HepG2 (cell line): ENCODE measurements around the gene BRMS1. TPM values are rescaled to one million over a fixed set of nuclear protein-coding genes. Genes with fewer than 3 reads are reported as not detected.

Experiments used
- ATAC-seq: fragments of 200-7000 bp; cut with Tn5 transposase; 3 replicates; pipeline ENCODE4 v1.9.1; 2020; ENCODE audit warnings: mild to moderate bottlenecking, moderate library complexity
- BruUV-seq: library from RNA; stranded (reverse); fragments of 400-500 nt; replicated peaks from 2 replicates; lab custom pipeline; 2021; lab: Mats Ljungman, UMichigan
- CTCF ChIA-PET: fragments of 300-600 bp; formaldehyde crosslinking; extraction: SDS; loops from one replicate; lab custom pipeline; 2021; ENCODE audit warnings: low total read pairs, inconsistent platforms, low intra/inter-chr PET ratio; lab: Yijun Ruan, JAX
- POLR2A ChIA-PET: fragments of 350-600 bp; sonication (Branson Sonifier 250); formaldehyde crosslinking; loops from one replicate; lab custom pipeline; 2020; ENCODE audit warnings: antibody characterized with exemption, inconsistent platforms; lab: Yijun Ruan, JAX
- DNase-seq: peaks from one replicate; pipeline ENCODE4 v3.0.0-alpha.2; 2015; ENCODE audit warnings: low spot score
- FAIRE-seq: peaks from 3 replicates; lab custom pipeline; 2011; peaks lifted over from hg19 to GRCh38; lab: Jason Lieb, UNC
- H2AFZ ChIP-seq: one replicate; pipeline ENCODE4 v1.6.1; 2011; ENCODE audit warnings: low read length, inconsistent platforms
- H3K27ac ChIP-seq: fragments of 300-600 bp; 3 replicates; pipeline ENCODE4 v1.8.0; 2011; ENCODE audit warnings: mixed run types, mild to moderate bottlenecking, mixed read lengths, low read length, inconsistent platforms; ENCODE audit not compliant: insufficient read depth; ENCODE audit errors: extremely low read length
- H3K27me3 ChIP-seq, 2 experiments: fragments of 200-600 bp in 1 of 2; 2 replicates in 1 of 2; 3 replicates in 1 of 2; pipeline versions ENCODE4 v1.6.0 to v1.8.0; 2011; ENCODE audit warnings: low read length in 2 of 2, mild to moderate bottlenecking in 2 of 2, moderate library complexity in 2 of 2, inconsistent platforms in 1 of 2; ENCODE audit not compliant: insufficient read depth in 2 of 2, control insufficient read depth in 1 of 2
- H3K36me3 ChIP-seq, 2 experiments: fragments of 200-600 bp in 1 of 2; replicated peaks in 1 of 2; 2 replicates in 1 of 2; 3 replicates in 1 of 2; pipeline versions ENCODE4 v1.5.1 to v1.8.0; 2011; ENCODE audit warnings: low read length in 2 of 2, inconsistent platforms in 1 of 2; ENCODE audit not compliant: insufficient read depth in 2 of 2, control insufficient read depth in 1 of 2
- H3K4me1 ChIP-seq: 2 replicates; pipeline ENCODE4 v1.5.1; 2012; ENCODE audit warnings: low read length, inconsistent platforms; ENCODE audit not compliant: insufficient read depth
- H3K4me2 ChIP-seq: 2 replicates; pipeline ENCODE4 v1.6.0; 2011; ENCODE audit warnings: low read depth, low read length, inconsistent platforms
- H3K4me3 ChIP-seq, 3 experiments: fragments of 200-600 bp in 1 of 3; sonication (generic), shearing (Covaris generic) in 1 of 3; replicated peaks in 1 of 3; 2 replicates each; pipeline ENCODE4 v1.5.1; 2011 to 2016; ENCODE audit warnings: low read length in 3 of 3, inconsistent platforms in 2 of 3, low read depth in 2 of 3, mild to moderate bottlenecking in 2 of 3, control low read depth in 1 of 3, mixed read lengths in 1 of 3; ENCODE audit not compliant: insufficient read depth in 1 of 3
- H3K79me2 ChIP-seq: one replicate; pipeline ENCODE4 v1.6.1; 2011; ENCODE audit warnings: low read length, inconsistent platforms; ENCODE audit not compliant: insufficient read depth
- H3K9ac ChIP-seq: 2 replicates; pipeline ENCODE4 v1.6.0; 2011; ENCODE audit warnings: mild to moderate bottlenecking, low read depth, low read length, inconsistent platforms; ENCODE audit not compliant: insufficient read depth
- H3K9me3 ChIP-seq: 2 replicates; pipeline ENCODE4 v1.5.1; 2012; ENCODE audit warnings: mild to moderate bottlenecking, low read length
- H4K20me1 ChIP-seq: 2 replicates; pipeline ENCODE4 v1.6.0; 2011; ENCODE audit warnings: inconsistent platforms, mild to moderate bottlenecking, low read length, moderate library complexity; ENCODE audit not compliant: insufficient read depth
- CREB1 ChIP-seq, 2 experiments: fragments of 450-650 bp in 1 of 2; IDR thresholded peaks; 2 replicates each; pipeline ENCODE4 v1.6.1; 2016 to 2017; ENCODE audit warnings: control low read depth in 1 of 2, mild to moderate bottlenecking in 1 of 2, missing compliant biosample characterization in 1 of 2, missing genetic modification characterization in 1 of 2
- HMGXB4 ChIP-seq, 2 experiments: sonication (generic) in 1 of 2; formaldehyde crosslinking in 1 of 2; IDR thresholded peaks; 2 replicates each; pipeline versions ENCODE4 v1.4.0 to v1.6.1; 2018 to 2020; ENCODE audit warnings: missing genetic modification reagents in 2 of 2, borderline replicate concordance in 1 of 2, low read depth in 1 of 2, mild to moderate bottlenecking in 1 of 2, missing biosample characterization in 1 of 2
- HNRNPH1 ChIP-seq: fragments of 200-400 bp; formaldehyde crosslinking; optimal IDR thresholded peaks from 2 replicates; pipeline ENCODE3; 2017; ENCODE audit warnings: mild to moderate bottlenecking, low read depth, low read length
- HNRNPL ChIP-seq: fragments of 200-400 bp; formaldehyde crosslinking; IDR thresholded peaks from 2 replicates; pipeline ENCODE4 v1.6.1; 2017; ENCODE audit warnings: mild to moderate bottlenecking, low read depth, low read length
- KMT2B ChIP-seq: IDR thresholded peaks from 2 replicates; pipeline ENCODE4 v1.6.1; 2016; ENCODE audit warnings: missing genetic modification reagents, missing compliant biosample characterization
- LCORL ChIP-seq, 2 experiments: fragments of 450-650 bp in 1 of 2; sonication (generic) in 1 of 2; formaldehyde crosslinking in 1 of 2; IDR thresholded peaks; 2 replicates each; pipeline versions ENCODE4 v1.5.0 to v1.6.1; 2017 to 2020; ENCODE audit warnings: antibody characterized with exemption in 1 of 2, missing genetic modification reagents in 1 of 2
- POLR2G ChIP-seq: fragments of 200-400 bp; formaldehyde crosslinking; IDR thresholded peaks from 2 replicates; pipeline ENCODE4 v1.6.1; 2018; ENCODE audit warnings: mild to moderate bottlenecking, low read depth, low read length, moderate library complexity
- RARG ChIP-seq: sonication (generic); formaldehyde crosslinking; IDR thresholded peaks from 2 replicates; pipeline ENCODE4 v1.4.0; 2020; ENCODE audit warnings: low read depth, mild to moderate bottlenecking, missing genetic modification reagents
- RXRB ChIP-seq: IDR thresholded peaks from 2 replicates; pipeline ENCODE4 v1.6.1; 2016; ENCODE audit warnings: borderline replicate concordance, missing genetic modification reagents, missing compliant biosample characterization
- STAG1 ChIP-seq: sonication (generic); formaldehyde crosslinking; IDR thresholded peaks from 2 replicates; pipeline ENCODE4 v1.4.0; 2020; ENCODE audit warnings: missing genetic modification reagents
- ZFP62 ChIP-seq: sonication (generic); formaldehyde crosslinking; IDR thresholded peaks from 2 replicates; pipeline ENCODE4 v1.4.0; 2020; ENCODE audit warnings: missing genetic modification reagents
- ZFP90 ChIP-seq: sonication (generic); formaldehyde crosslinking; IDR thresholded peaks from 2 replicates; pipeline ENCODE4 v1.8.0; 2022; ENCODE audit warnings: missing genetic modification reagents, mild to moderate bottlenecking, inconsistent platforms, borderline replicate concordance
- ZNF331 ChIP-seq: sonication (generic); formaldehyde crosslinking; IDR thresholded peaks from 2 replicates; pipeline ENCODE4 v1.4.0; 2020; ENCODE audit warnings: missing genetic modification reagents
- ZNF335 ChIP-seq: sonication (generic); formaldehyde crosslinking; IDR thresholded peaks from 2 replicates; pipeline ENCODE4 v1.4.0; 2020; ENCODE audit warnings: missing genetic modification reagents
- ZNF414 ChIP-seq: sonication (generic); formaldehyde crosslinking; IDR thresholded peaks from 2 replicates; pipeline ENCODE4 v1.5.0; 2020; ENCODE audit warnings: missing genetic modification reagents
- ZNF441 ChIP-seq: sonication (generic); formaldehyde crosslinking; IDR thresholded peaks from 2 replicates; pipeline ENCODE4 v1.7.0; 2021; ENCODE audit warnings: missing genetic modification reagents, borderline replicate concordance
- ZNF616 ChIP-seq: sonication (generic); formaldehyde crosslinking; IDR thresholded peaks from 2 replicates; pipeline ENCODE4 v1.5.0; 2020; ENCODE audit warnings: low read depth, mild to moderate bottlenecking, missing genetic modification reagents
- ZNF639 ChIP-seq: conservative IDR thresholded peaks from 2 replicates; pipeline ENCODE4 v1.6.1; 2018; ENCODE audit warnings: missing genetic modification reagents
- ZNF652 ChIP-seq: IDR thresholded peaks from 2 replicates; pipeline ENCODE4 v1.6.1; 2016; ENCODE audit warnings: low read depth, borderline replicate concordance
- ZNF850 ChIP-seq: sonication (generic); formaldehyde crosslinking; conservative IDR thresholded peaks from 2 replicates; pipeline ENCODE4 v1.9.0; 2021; ENCODE audit warnings: mild to moderate bottlenecking, missing genetic modification reagents
- WGBS: methylation state at CpG from one replicate; pipeline ENCODE4 v1.1.6; 2017; ENCODE audit warnings: low lambda C conversion rate; 5-methylcytosine and 5-hydroxymethylcytosine counted together
- in situ Hi-C: cut with HindIII; loops from 2 replicates; pipeline ENCODE4 v1.10.0; 2017; ENCODE audit warnings: low pct_unique_long_range_greater_than_20kb; ENCODE audit not compliant: extremely low pct_ligation_motif_present
- intact Hi-C: fragments of 100-400 bp; cut with micrococcal nuclease; formaldehyde crosslinking; loops from one replicate; pipeline ENCODE4 v1.10.0; 2022; ENCODE audit not compliant: unreplicated experiment
- polyA plus RNA-seq, 8 experiments: library from polyadenylated mRNA; depleted of rRNA in 3 of 8; stranded (reverse) in 7 of 8; unstranded in 1 of 8; fragments of >200 nt; fragmentation: Illumina TruSeq in 4 of 8; extraction: Trizol in 4 of 8; gene quantifications; 2 replicates each; pipeline versions ENCODE4 v1.2.1 to v1.2.3, GENCODE V29; 2011 to 2016; ENCODE audit warnings: low read depth in 4 of 8, missing spikeins in 1 of 8, mixed read lengths in 1 of 8; ENCODE audit not compliant: insufficient read depth in 1 of 8
- total RNA-seq, 5 experiments: library from RNA; depleted of rRNA; stranded (reverse); fragments of >200 nt; fragmentation: Illumina TruSeq; extraction: Trizol; gene quantifications; 2 replicates each; pipeline ENCODE4 v1.2.3, GENCODE V29; 2016; ENCODE audit warnings: low read depth in 1 of 5

The BRMS1 gene
- total and polyA plus RNA-seq, 2 of the 13 experiments (the other 11 are each of a cell fraction or from before 2014, with no cell fraction given), result 15.8 to 55.7 TPM

- Histone ChIP-seq H3K27ac (no peak overlapping the region), H3K4me2 (peak overlapping the region; percentile 87), H3K36me3 (no peaks in the 10 kb centered on the region), H3K9ac (peak overlapping the region; percentile 34; the same call in 1 of the 2 replicates), H3K4me3 (peak overlapping the region in 2 of 3 experiments; percentile 41 to 65; a peak in 4 of 6 replicates), H4K20me1 (no peaks in the 10 kb centered on the region), H3K9me3 (no peaks in the 10 kb centered on the region), H2AFZ (peak overlapping the region; percentile 87), H3K27me3 (peaks cover 0 to 5% of the 10 kb centered on the region in 2 experiments; a peak in 1 of 5 replicates), H3K4me1 (peaks cover 20% of the 10 kb centered on the region), H3K79me2 (no peaks in the 10 kb centered on the region)
- ChIA-PET CTCF (interaction anchor here (1.0 to 1.5 kb wide), 5 partner anchors 22 to 164 kb away, joined by 3 to 6 read pairs (median 4); no protein-coding TSS in a partner anchor), POLR2A (interaction anchor here (0.7 to 1.9 kb wide), 3 partner anchors 35 to 74 kb away, joined by 3 to 7 read pairs (median 4); partner anchors contain the start of gene MRPL11)
- in situ Hi-C loops, result no loop called here
- FAIRE-seq (peak; percentile 91), DNase-seq (peak; percentile 66), ATAC-seq (peak; percentile 66)
- intact Hi-C loops, result loop anchor here (10.0 kb wide), 1 partner anchor 72 kb away; the partner anchor contains the start of gene CD248
- WGBS, result 4% methylated on average over 20 of the region's 20 CpGs
- no TSS peak for BruUV-seq
- TF ChIP-seq RARG, result no peak
- no peak for TF ChIP-seq ZNF652
- TF ChIP-seq HNRNPH1, result no peak
- peak; percentile 59 for TF ChIP-seq STAG1 (CRISPR knock-in tag)
- TF ChIP-seq ZFP62, result no peak
- no peak for TF ChIP-seq ZNF616 (CRISPR knock-in tag)
- TF ChIP-seq CREB1 (IDR thresholded peaks at IDR 0.05), result no peak
- peak; percentile 52 for TF ChIP-seq CREB1 (CRISPR knock-in tag; IDR thresholded peaks at IDR 0.05)
- no peak for TF ChIP-seq RXRB (CRISPR knock-in tag)
- TF ChIP-seq ZNF850 (CRISPR knock-in tag), result no peak
- no peak for TF ChIP-seq HNRNPL
- no peak for TF ChIP-seq ZNF335 (CRISPR knock-in tag)
- no peak for TF ChIP-seq ZNF414 (CRISPR knock-in tag)
- no peak for TF ChIP-seq ZNF441 (CRISPR knock-in tag)
- no peak for TF ChIP-seq ZNF331 (CRISPR knock-in tag)
- no peak for TF ChIP-seq KMT2B (CRISPR knock-in tag)
- TF ChIP-seq ZNF639 (CRISPR knock-in tag), result no peak
- no peak for TF ChIP-seq ZFP90 (CRISPR knock-in tag)
- TF ChIP-seq LCORL (IDR thresholded peaks at IDR 0.05), result no peak
- no peak for TF ChIP-seq LCORL (CRISPR knock-in tag; IDR thresholded peaks at IDR 0.05)
- peak; percentile 22 to 54; a peak in 1 of 4 replicates for TF ChIP-seq HMGXB4 (CRISPR knock-in tag; IDR thresholded peaks at IDR 0.05; ENCODE audit: borderline replicate concordance in 1 of 2, low read depth in 1 of 2)
- no peak for TF ChIP-seq POLR2G
Measured at GRCh38 chr11:66386171-66387069, 41.5 kb upstream of the BRMS1 start.
